ENCODE measurements around the gene NLGN1.

The NLGN1 gene

DNA sequence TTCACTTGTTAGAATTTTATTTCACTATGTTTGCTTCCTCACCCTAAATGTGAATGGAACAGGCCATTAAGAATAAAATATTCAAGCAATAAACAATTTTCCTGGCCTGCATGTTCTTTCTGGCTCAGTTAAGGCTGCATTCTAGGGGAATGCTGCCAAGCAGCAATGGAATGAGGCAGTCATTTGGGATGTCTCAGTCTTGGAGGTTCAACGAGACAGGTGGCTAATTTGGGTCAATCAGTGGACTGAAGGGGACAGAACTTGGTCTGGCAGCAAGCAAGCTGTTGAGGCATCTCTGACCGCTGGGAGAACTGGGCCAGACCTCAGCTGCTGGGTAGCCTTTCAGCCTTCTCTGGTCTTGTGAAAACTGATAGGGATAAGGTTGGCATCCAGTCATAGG, 241.6 kb downstream of the NLGN1 start:
- no peak for DNase-seq (ENCODE audit: low read depth)

DNA sequence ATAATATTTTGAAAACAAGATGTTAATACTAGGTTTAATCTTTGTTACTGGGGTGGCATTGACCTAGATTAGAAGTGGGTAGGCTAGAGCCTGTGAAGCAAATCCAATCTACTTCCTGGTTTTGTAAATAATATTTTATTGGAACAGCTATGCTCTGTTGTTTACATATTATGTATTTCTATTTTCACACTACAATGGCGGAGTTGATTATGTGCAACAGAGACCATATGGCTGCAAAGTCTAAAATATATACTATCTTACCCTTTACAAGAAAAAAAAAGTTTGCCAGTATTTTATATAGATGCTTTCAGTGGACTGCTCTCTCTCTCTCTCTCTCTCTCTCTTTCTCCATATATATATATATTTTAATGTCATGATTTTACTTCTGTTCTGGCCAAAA, 244.2 kb downstream of the NLGN1 start:
- no peak for DNase-seq (ENCODE audit: low read depth)

DNA sequence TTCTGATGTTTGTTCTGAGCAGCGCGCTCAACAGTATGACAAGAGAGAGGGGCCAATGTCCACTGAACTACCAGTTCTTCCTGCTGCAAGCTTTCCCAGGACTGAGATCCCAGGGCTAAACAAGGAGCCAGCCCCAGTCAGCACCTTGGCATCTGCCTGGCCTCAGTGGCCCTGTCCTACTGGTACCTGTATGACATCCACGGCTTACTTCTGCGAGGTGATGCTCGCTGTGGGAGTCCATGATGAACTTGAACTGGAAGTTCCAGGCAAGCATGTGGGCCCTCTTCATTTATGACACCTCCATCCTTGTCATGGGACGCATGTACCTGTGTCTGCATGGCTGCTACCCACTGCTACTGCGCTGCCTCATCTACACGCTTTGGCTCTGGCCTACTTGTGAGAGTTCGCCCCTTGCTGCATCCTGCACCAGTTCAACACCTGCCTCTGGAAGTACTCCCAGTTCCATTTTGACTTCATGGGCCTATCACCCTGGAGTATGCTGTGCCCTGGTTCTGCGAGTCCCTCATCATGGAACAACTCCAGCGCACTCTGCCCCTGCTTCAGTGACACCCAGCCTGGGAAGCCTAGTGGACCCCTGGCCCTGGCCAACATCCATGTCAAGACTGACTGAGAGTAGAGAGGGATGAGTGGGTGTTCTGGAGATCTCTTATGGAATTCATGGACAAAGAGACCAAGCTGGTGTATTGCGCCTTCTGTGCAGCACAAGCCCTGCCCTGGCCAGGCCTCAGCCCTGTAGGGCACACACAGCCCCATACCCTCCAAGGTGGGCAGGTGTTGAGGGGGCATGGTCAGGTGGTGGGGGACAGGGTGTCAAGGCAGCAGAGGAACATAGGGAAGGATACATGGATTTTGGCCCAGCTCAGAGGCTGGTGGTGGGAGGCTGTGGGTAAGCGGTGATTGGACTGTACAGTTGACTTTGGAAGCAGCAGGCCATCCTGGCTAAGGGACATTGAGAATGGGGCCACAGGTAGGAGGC, 246.8 kb downstream of the NLGN1 start:
- DNase-seq (ENCODE audit: low read depth): no peak

DNA sequence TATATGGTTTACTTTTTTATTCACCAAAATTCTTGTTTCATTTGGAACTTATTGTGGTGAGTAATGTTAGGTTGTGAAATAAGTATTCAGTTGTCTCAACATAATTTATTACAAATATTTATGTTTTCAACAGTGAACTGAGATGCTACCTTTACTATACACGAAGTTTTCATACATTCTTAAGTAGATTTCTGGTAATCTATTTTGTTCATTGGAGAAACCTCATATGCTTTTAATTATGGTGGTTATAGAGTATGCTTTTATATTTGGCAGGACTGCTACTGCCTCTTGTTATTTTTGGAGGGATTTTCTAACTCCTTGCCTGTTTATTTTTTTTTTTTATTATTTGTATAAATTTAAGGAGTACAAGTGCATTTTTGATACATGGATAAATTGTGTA, 253.1 kb downstream of the NLGN1 start:
- no peak for DNase-seq (ENCODE audit: low read depth)

DNA sequence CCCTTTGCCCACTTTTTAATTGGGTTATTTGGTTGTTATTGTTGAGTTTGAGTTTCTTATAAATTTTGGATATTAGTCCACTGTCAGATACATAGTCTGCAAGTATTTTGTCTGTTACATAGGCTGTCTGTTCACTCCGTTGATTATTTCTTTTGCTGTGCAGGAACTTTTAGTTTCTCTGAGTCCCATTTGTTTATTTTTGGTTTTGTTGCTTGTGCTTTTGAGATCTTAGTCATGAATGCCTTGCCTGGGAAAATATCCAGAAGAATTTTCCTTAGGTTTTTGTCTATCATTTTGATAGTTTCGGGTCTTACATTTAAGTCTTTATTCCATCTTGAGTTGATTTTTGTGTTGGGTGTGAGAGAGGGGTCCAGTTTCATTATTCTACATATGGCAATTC, 254.5 kb downstream of the NLGN1 start:
- no peak for DNase-seq (ENCODE audit: low read depth)

DNA sequence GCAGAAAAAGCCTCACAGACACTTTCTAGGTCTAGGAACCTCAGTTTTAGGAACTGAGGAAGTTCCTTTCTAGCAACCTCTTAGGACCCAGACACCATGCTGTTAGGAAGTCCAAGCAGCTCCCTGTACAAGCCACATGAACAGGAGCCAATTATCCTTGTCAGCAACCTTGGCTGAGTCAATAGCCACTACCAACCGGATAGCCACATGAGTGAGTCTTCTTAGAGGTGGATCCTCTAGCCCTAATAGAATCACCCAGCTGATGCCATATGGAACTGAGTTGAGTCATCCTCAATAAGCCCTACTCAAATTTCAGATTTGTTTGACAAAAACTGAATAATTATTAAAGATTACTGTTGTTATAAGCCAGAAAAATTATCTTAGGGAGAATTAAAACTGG, 256.2 kb downstream of the NLGN1 start:
- no peak for DNase-seq (ENCODE audit: low read depth)

DNA sequence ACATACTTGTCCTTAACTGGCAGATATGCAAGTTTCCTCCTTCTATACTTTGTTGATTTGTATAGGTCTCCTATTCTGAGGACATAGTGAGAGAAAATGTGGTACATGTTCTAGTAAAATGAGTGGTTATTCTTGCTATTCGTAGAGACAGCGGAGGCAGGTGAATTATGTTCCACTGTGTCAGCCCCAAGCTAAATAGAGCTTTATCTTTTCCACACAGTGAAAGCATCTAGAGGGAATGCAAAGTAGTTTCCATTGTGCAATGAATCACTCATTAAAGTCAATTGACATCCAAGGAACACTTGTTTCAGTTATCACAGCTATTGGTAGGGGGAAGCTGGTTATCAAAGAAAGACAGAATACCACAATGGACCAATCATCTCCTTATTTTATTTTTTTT, 262.4 kb downstream of the NLGN1 start:
- no peak for DNase-seq (ENCODE audit: low read depth)

DNA sequence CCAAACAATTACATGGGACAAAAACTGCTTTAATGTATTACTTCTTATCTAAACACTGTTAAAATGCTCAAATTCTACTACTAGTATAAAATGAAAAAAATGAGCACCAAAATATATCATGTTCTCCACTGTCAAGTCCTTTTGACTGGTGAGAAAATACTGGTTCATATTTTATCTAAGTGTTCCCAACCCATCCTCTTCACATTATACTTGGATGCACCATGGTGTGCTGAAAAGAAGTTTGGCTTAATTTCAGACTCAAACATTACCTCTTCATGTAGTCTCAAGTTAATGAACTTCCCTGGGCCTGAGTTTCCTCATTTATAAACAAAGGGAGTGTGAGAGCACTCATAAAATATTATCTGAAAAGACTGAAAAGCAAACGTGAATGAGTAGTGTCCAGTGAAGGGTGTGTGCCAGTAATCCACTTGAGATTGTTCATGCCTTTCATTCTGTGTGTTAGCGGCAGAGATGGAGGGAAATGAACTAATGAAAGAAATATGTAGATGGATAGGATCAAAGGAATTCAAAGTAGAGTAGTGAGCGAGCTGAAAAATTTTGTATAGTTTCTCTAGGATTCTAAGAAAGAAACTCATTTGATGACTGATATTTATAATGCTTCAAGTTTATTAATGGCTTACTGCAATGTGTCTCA, 263.2 kb downstream of the NLGN1 start:
- no peak for DNase-seq (ENCODE audit: low read depth)

DNA sequence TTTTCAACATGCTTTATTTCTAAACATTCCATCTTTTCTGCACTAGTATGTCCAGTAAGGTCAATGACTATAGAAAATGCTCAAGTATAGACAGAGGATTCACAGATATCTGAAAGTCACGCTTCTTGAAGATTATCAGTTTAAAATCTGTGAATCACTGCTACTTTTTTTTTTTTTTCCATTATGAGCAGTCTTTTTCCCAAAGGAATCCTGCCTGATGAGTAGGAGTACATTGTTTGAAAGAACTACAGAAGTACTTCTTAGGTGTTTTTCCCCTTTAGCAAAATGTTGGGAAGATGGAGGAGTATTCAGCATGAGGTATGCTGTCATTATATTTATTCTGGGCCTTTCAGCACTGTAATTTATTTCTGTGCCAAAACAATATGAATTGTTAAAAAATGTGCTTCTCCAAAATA, 266.2 kb downstream of the NLGN1 start:
- no peak for DNase-seq (ENCODE audit: low read depth)

DNA sequence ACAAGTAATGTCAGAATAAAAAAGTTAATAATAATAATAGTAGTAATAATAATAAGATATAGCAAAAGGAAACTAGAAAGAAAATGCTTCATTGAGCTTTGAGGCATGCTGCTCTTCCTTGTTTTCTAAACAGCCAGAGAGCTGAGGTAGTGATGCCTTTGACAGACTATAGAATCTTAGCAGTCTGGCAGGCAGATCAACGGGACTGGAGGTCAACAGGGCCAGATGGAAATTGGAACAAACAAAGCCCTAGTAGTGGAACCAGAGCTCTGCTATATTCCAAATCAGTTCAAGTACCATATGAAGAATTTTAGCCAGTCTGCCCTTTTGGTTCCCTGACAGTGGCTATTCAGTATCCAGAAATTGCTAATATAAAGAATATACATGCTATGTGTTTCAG, 278.6 kb downstream of the NLGN1 start:
- no peak for DNase-seq (ENCODE audit: low read depth)

DNA sequence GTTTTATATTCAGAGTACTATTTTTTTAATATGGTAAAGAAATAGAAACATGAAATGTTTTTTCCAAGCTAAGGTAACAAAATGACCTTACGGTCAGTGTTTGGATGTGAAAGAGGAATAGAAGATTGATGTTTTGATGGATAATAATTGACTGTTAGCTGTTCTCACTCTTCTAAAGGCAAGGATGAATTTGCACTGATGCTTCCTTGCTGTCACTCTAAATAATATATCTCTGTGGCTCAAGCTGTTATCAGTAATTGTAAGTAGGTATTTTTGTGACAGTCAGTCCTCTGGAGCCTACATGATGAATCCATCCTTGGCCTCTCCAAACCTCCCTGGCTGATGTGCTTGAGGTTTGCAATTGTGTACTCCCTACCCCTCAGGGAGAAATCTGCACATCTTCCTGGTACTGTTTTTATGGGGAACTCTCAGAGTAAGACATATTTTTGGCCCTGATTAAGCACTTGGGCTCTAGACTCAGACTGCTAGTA, 283.7 kb downstream of the NLGN1 start:
- no peak for DNase-seq (ENCODE audit: low read depth)

DNA sequence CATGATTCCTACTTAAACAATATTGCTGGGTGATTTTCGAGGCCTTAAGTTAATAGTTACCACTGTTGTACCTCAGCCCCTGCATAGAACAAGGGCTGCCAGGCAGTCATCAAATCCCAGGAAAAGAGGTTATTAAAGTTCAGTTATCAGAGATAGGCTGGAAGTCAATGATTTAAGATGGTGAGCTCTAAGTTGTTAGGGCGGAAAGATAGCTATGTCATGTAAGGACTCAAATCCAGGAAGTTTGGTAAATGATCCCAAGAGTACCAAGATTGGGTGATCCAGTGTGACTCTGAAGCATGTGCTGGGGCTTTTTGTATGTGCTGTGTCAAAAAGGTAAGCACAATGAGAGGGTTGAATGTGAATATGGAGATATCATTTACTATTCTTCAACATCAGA, 287.9 kb downstream of the NLGN1 start:
- DNase-seq (ENCODE audit: low read depth): no peak

DNA sequence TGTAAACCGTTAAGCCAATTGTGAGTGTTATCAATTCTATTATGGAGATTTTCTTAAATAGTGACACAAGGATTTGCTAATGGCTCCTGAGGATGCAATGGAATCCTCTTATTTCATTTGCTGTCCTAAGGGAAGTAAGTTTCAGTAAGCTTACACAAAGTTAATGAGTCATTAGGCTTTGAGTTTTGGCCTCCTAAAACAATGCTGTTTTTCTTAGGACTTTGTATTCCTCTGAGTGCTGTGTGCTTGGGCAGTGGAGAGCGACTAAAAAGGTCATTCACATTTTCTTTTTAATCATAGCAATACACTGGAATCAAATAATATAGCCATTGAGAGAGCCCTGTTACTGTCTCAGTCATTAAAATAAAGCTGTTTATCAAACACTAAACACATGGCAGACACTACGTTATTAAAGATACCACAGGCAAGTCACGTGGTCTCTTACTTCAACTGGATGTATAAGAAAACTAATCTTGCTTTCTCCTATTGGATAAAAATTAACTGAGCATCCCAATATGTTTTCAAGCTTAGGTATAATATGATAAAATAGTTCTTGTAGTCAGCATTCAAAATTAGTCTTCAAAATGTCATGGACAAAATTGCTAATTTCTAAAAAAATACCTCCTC, 290.8 kb downstream of the NLGN1 start:
- no peak for DNase-seq (ENCODE audit: low read depth)

DNA sequence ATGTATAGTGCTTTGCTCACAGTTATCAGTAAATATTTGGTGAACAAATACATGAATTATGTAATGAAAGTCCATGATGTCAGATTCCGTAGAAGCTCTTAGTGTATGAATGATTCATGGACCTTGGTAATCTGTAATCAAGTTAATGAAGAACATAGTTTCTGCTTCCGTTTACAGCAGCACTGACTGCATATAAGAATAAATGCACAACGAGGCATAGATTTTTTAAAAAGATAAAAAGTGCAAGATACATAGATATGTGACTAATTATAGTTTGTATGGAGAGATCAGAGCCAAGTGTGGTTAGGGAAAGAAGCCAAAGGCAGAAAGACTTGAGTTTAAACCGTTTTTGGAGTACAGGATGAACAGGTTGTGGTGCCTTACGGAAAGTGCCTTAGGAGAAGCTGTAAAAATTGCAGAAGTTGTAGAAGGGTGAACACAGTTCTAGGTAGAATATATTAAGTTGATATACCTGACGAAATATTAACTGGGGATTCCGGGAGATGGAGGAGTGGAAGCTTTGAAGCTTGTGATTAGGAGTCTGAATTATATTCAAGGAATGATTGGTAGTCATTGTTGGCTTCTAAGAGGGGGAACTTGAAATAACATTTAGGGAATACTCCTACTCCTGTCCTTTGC, 293.1 kb downstream of the NLGN1 start:
- no peak for DNase-seq (ENCODE audit: low read depth)

DNA sequence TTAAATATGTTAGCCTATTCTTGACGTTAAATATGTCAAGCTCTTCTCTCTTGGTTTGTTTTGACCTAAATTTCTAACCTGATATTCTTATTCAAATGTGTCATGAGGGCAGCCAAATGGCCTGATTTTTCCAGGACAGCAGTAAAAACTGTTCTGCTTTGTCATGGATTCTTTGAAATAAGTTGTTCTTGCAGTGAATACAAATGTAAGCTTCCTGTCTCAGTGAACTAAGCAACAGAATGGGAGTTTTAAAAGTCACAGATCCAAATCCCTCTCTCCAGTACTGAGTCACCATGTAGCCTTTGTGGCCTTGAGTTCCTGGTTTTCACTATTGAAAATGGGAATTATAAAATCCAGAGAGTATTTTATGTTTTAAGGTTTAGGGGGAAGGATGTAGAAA, 301.8 kb downstream of the NLGN1 start:
- DNase-seq (ENCODE audit: low read depth): no peak

DNA sequence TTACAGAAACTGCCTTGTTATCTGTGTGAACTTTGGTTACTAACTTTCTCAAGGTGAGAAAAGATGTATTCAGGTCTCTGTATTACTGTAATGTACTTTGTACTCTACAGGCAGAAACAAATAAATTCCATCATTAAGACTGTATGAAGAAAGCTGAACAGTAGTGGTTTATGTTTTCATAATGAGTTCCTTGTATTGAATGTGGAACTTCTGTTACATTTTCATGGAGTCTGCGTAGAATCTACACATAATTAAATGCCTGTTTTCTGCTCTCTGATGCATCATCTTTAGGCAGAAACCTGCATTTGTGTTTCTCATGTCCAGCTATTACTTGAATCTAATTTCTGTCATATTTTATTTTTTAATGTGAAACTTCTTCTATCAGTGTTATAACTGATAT, 302.8 kb downstream of the NLGN1 start:
- no peak for DNase-seq (ENCODE audit: low read depth)

DNA sequence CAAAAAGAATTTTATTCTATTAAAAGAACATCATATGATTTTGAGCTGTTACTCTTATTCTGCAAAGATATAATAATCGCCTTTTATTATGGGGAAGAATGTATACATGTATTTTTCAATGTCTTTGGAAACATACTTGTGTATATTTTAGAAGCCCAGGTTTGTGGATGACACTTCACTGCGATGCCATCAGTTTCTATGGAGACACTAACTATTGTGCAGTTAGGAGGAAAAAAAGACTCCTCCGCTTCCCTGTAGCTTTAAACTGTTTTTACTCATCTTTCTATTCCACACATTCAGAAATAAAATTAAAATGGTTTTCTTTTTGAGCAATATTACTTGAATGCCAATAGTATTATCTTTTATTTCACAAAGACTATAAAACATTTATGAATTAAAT, 305.0 kb downstream of the NLGN1 start:
- no peak for DNase-seq (ENCODE audit: low read depth)

DNA sequence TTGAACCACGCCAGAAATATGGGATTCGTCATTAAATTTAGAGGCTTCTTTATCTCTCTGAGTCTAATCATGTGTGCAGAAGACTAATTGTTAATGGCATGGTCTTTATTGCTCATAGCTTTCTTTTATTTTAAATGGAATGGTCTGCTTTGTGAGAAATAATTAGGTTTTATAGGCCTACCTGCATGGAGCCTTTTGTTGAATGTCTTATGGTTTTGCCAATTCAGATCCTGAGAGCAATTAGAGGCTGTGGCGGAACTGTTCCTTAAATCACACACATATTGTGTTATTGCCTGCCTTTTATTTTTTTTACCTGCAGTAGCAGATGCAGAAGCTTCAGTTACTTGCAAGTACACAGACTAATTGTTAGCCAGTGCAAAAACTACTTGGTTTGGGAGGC, 306.2 kb downstream of the NLGN1 start:
- no peak for DNase-seq (ENCODE audit: low read depth)

DNA sequence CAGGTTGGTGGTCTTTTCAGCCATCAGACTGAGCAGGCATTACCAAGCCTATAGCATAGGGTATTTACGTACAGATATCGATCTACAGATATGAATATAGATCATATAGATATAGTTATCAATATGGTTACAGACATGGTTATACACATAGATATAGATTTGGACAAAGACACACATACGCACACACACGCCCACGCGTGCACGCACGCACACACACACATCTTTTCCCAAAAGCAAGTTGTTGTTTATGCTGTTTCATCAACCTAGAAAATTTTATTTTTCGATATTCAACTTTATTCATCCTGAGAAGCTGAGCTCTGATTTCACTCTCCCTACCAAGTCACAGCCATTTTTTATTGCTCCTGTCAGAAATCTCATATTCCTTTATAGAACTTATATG, 309.1 kb downstream of the NLGN1 start:
- DNase-seq (ENCODE audit: low read depth): no peak

DNA sequence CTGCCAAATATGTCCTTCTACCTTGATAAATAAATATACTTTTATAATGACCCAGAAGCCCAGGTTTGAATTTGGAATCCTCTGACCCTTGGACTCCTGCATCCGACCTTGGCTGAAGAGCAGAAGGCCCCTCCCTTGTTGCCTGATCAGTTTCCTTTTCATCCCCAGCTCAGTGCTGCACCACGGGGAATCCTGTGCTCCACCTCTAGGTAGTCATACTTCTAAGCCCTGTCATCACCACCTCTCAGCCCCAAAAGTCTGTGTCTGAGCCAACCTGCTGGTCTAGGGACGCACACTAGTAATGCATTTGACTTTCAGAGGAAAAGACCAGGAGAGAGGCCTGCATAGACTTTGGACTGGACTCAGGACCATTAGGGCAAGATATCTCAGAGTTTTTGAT, 310.6 kb downstream of the NLGN1 start:
- no peak for DNase-seq (ENCODE audit: low read depth)

DNA sequence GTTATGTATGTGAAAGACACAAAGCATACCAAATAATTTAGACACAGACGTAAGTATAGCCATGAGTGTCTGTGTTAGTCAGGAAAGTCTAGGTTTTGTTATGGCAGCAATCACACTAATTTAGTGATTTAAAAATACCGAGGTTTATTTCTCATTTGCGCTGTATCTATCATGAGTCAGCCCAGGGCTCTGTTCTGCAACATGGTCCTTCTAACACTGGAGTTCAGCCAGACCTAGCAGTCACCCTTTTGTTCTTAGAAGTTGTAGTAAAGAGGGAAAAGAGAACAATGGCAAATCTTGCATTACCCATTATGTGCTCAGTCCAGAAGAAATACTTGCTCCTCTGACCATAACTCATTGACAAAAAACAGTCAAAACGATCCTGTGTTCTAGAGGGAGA, 311.5 kb downstream of the NLGN1 start:
- DNase-seq (ENCODE audit: low read depth): no peak

DNA sequence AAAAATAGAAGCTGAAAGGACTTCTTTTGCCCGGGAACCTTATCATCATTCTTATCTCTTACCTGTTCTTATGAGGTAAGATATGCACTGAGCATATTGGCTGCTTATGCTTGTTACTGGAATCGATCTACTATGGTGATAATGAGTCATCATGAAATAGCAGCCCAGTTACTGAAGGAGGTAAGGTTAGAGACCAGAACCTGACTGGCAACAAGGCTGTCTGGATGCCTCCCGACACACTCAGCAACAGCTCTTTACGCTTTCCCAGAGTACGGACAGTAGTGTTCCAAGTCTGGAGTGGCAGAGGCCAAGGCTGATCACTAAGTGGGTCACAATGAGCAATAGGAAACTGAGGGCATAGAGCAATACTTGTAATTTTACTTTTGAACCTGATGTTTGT, 314.1 kb downstream of the NLGN1 start:
- DNase-seq (ENCODE audit: low read depth): no peak
